HL-60/S4 (cell line): ENCODE measurements around the gene DDX27.
"Not testable (repeated sequence)": the region's sequence is repeated elsewhere in the genome, so short reads cannot be mapped to it uniquely, and the experiment has no call there.

Experiments used
- in situ Hi-C: fragments of 300-500 bp; cut with MboI; formaldehyde crosslinking; loops from 2 replicates; pipeline ENCODE4 v1.14.3; 2022; ENCODE audit warnings: low sequenced_read_pairs

The DDX27 gene

DNA sequence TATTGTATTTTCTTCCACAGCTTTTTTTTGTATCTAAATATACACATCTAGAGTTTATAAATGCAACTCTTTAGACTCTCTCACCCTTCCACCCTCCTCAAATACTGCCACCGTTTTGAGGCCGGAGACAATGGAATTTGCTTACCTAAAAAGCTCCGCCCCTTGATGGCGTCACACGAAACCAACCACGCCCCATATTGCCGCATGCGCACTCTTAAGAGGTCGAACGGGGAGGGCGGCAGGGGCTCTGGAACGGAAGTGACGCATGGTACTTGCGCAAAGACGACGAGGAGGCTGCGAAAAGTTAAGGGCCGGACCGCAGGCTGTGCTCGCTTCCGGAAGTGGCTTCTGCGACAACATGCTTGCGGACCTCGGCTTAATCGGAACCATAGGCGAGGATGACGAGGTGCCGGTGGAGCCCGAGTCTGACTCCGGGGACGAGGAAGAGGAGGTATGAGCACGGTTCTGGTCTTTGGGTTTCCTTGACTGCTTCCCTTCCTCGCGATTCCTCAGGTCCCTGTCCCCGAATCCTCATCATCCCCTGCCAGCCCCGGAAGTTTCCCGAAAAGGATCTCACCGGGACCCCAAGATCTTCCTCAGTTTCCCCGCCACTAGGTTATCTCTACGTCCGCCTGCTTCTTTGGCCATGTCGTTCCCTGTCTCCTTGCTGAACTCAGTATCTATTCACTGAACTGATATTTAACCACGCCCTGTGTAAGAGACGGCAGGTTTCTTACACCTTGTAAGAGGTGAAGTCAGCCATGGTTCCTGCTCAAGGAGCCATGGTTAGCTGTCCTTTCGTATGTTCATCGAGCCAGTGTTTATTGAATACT, at the start of gene DDX27:
Gene DDX27, plus strand, starts transcription at position 326 of the 833 bp plus-strand sequence. Its CDS starts 33 bp downstream, at position 359.
- in situ Hi-C loops = no loop called here

DNA sequence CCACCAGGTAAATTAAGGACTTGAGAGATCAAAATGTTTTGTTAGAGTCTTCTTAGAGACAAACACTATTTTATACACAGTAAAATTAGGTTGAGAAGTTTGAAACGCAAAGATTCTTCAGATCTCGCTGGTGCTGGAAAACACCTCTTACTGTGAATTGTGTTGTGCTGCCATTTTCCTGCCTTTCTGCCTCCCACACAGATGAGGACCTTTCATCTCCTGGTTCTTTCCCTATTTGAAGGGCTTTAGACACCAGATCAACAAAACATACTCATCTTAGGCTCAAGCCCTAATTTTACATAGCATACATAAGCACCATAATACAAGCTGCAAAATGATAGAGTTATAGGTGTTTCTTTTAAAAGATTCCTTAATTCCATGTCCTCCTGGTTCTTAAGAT, 49.7 kb upstream of the DDX27 start:
- in situ Hi-C loops = no loop called here

- in situ Hi-C loops = no loop called here
Observed at GRCh38 chr20:49170714-49171113, 48.5 kb upstream of the DDX27 start.

DNA sequence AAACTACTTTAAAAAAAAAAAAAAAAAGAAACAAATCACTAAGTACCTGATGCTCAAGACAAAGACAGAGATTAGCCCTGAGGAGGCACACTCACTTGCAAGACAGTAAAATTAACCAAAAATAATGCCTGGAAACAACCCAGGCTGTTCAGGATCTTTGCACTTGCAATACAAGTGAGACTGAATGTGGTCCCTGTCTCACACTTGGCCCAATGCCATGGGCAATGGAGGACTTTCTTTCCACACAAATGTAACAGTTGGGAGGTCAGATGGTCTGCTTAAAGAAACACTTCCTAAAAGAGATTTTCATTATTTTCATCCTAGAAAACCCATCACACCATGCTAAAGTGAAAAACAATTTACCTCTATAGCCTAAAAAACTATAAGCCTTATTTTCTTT, 47.3 kb upstream of the DDX27 start:
- in situ Hi-C loops = no loop called here

- in situ Hi-C loops = no loop called here
Observed at GRCh38 chr20:49172413-49172812, 46.8 kb upstream of the DDX27 start.

DNA sequence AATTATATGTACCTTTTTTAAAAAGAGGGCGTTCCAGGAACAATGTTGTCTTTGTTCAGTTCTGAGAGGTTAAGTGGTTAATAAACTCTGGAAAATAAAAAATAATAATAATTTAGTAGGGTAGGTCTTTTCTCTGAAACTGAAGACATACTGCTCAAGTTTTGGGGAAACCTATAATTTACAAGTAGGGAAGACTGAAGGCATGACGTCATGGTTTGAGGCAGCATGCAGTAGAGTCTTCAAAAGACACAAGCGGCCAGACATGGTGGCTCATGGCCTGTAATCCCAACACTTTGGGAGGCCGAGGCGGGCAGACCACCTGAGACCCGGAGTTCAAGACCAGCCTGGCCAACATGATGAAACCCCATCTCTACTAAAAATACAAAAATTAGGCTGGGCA, 45.0 kb upstream of the DDX27 start:
- in situ Hi-C loops = no loop called here

DNA sequence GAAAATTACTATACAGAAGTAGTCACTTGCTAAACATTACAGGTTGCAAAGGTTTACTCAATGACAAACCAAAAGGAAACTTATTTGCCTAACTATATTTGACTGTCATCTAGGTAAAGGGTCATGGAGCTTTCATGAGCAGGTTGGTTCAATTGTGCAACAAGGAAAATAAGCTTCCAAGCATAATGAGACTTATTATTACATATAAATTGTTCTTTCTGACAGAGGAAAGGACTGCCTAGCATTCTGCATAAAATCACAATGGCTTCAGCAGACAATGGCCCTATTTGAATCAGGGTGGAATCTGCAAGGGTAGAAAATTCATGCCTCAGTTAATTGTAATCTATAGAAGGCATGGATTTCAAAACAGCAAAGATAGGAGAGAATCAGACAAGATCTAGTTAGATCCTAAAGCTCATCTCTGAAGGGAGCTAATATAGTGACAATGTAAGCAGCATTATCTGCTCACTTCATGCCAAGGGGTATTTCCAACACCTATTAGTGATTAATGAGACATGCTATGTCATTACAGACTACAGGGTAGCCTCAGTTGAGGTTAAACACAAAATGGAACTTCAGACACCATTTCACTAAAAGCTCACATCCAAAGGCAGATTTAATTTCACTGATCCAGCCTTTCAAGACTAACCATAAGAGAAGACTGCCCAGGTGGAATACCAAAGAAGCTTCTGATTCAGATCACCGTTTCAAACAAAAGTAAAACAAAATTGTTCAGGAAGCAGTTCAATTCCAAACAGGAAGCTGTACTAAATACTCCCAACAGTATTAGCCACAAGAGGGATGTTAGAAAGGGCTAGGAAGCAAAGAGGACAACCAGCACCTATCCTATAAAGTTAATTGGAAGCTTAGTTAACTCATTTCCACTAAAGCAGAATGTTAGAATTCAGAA, 39.6 kb upstream of the DDX27 start:
- in situ Hi-C loops = no loop called here

DNA sequence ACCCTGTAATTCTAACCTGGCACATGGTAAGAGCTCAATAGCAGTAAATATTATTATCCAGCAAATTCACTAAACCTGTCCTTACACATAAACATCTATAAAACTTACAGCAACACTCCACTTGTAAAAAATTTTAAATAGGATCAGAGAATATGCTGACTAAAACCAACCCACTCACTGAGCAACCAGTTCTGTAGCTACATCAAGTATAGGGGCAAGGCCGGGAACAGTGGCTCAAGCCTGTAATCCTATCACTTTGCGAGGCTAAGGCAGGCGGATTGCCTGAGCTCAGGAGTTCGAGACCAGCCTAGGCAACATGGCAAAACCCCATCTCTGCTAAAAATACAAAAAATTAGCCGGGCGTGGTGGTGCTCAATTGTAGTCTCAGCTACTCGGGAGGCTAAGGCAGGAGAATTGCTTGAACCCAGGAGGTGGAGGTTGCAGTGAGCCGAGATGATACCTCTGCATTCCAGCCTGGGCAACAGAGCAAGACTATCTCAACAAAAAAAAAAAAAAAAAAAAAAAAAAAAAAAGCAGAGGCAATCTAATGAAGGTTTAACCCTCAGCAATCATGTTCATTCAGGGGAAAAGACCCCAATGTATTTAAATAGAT, 37.8 kb upstream of the DDX27 start:
- in situ Hi-C loops = no loop called here

- in situ Hi-C loops = no loop called here
Observed at GRCh38 chr20:49183444-49183843, 35.8 kb upstream of the DDX27 start.

DNA sequence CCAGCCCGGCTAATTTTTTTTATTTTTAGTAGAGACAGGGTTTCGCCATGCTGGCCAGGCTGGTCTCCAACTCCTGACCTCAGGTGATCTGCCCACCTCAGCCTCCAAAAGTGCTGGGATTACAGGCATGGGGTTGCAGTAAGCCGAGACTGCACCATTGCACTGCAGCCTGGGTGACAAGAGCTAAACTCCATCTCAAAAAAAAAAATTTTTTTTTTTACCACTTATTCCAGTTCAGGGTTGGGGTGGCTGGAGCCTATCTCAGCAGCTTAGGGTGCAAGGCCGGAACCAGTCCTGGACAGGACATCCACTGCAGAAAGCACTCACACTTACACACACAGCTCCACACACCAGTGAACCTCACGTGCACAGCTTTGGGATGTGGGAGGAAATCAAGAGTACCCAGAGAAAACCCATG, 35.1 kb upstream of the DDX27 start:
- in situ Hi-C loops = not testable (repeated sequence)

GRCh38 chr20:49184691-49185070, 34.5 kb upstream of the DDX27 start:
- in situ Hi-C loops = no loop called here

GRCh38 chr20:49185071-49185761, 34.0 kb upstream of the DDX27 start:
- in situ Hi-C loops = no loop called here

- in situ Hi-C loops = no loop called here
Observed at GRCh38 chr20:49186535-49187329, 32.5 kb upstream of the DDX27 start.

DNA sequence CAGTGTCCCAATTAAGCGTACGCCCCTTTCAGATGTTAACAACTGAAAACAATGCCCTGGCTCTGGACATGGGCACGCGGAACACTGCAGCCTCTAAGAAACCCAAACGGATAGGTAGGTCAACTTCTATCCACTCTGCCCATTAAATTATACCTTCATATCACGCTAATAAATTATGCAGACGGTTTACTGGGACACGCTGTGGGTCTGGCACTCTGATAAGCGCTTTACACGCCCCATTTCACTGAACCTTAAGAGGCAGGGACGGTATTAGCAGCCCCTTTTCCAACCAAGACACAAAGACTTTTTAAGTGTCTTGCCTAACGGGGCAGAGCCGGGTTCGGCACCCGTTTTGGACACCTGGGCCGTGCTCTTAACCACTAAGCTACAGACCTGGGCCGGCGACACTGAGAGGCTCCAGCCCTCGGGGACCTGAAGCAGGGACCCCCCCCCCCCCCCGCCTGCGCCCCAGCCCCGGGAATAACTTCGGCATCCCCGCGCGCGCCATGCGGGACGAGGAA, 31.8 kb upstream of the DDX27 start:
- in situ Hi-C loops = no loop called here

GRCh38 chr20:49187851-49188641, 31.2 kb upstream of the DDX27 start, which contains the start of gene STAU1:
Gene STAU1, minus strand, starts transcription at chr20:49188334. Its CDS starts 22,133 bp downstream, at chr20:49166201.
- in situ Hi-C loops = no loop called here

DNA sequence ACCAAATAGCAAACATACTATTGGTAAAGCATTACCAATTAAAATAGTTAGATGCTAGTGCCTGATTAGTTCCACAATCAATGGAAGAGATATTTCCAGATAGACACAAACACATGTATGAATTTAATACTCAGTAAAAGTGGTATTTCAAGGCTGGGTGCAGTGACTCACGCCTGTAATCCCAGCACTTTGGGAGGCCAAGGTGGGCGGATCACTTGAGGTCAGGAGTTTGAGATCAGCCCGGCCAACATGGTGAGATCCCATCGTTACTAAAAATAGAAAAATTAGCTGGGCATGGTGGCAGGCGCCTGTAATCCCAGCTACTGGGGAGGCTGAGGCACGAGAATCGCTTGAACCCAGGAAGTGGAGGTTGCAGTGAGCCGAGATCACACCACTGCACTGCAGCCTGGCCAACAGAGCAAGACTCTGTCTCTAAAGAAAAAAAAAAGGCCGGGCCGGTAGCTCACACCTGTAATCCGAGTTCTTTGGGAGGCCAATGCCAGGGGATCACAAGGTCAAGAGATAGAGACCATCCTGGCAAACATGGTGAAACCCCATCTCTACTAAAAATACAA, 26.2 kb upstream of the DDX27 start:
- in situ Hi-C loops = not testable (repeated sequence)

DNA sequence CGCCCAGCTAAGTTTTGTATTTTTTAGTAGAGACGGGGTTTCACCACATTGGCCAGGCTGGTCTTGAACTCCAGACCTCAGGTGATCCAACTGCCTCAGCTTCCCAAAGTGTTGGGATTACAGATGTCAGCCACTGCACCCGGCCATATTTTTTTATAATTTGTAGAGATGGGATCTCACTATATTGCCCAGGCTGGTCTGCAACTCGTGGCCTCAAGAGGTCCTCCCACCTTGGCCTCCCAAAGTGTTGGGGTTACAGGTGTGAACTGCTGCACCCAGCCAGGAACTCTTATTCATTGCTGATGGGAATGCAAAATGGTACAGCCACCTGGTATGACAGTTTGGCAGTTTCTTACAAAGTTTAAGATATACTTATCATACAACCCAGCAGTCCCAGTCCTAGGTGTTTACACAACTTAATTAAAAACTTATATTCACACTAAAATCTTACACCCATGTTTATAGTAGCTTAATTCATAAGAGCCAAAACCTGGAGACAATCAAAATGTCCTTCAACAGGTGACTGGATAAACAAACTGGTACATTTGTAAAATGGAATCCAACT, 19.4 kb upstream of the DDX27 start:
- in situ Hi-C loops = no loop called here

DNA sequence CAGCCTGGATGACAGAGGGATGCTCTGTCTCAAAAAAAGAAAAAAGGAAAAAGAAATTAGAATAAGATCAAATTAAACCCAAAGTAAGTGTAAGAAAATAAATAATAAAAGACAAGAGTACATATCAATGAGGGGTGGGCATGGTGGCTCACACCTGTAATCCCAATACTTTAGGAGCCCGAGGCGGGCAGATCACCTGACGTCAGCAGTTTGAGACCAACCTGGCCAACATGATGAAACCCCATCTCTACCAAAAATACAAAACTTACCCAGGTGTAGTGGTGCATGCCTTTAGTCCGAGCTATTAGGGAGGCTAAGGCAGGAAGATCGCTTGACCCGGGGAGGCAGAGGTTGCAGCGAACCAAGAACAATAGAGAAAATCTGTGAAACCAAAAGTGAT, 16.2 kb upstream of the DDX27 start:
- in situ Hi-C loops = no loop called here
